ENCODE results near the gene CLEC10A.

Gene CLEC10A

GRCh38 chr17:7083592-7083991, 3.5 kb upstream of the CLEC10A start:
- TF ChIP-seq POLR2AphosphoS5 (IDR thresholded peaks at IDR 0.05; ENCODE audit: low read depth, low read length) (no peak), TAF1 (IDR thresholded peaks at IDR 0.05; ENCODE audit: borderline replicate concordance, low read depth, low read length) (no peak), POLR2A (IDR thresholded peaks at IDR 0.05; ENCODE audit: low read depth, low read length) (no peak)
- DNase-seq (ENCODE audit: insufficient read length) (no peak), FAIRE-seq (no peak)

- FAIRE-seq = no peak
- no peak for DNase-seq (ENCODE audit: insufficient read length)
- TF ChIP-seq POLR2A (IDR thresholded peaks at IDR 0.05; ENCODE audit: low read depth, low read length) = no peak
- no peak for TF ChIP-seq TAF1 (IDR thresholded peaks at IDR 0.05; ENCODE audit: borderline replicate concordance, low read depth, low read length)
- no peak for TF ChIP-seq POLR2AphosphoS5 (IDR thresholded peaks at IDR 0.05; ENCODE audit: low read depth, low read length)
These were observed 1.5 kb upstream of the CLEC10A start for GRCh38 chr17:7081341-7082062.

GRCh38 chr17:7080456-7081041, 498 bp upstream of the CLEC10A start:
- TF ChIP-seq POLR2A (IDR thresholded peaks at IDR 0.05; ENCODE audit: low read depth, low read length) = no peak
- TF ChIP-seq TAF1 (IDR thresholded peaks at IDR 0.05; ENCODE audit: borderline replicate concordance, low read depth, low read length) = no peak
- TF ChIP-seq POLR2AphosphoS5 (IDR thresholded peaks at IDR 0.05; ENCODE audit: low read depth, low read length) = no peak
- DNase-seq (ENCODE audit: insufficient read length) (no peak), FAIRE-seq (no peak)

- FAIRE-seq (no peak), DNase-seq (ENCODE audit: insufficient read length) (no peak)
- no peak for TF ChIP-seq POLR2AphosphoS5 (IDR thresholded peaks at IDR 0.05; ENCODE audit: low read depth, low read length)
These were observed 1.3 kb downstream of the CLEC10A start for GRCh38 chr17:7078711-7079110.

- FAIRE-seq (no peak), DNase-seq (ENCODE audit: insufficient read length) (no peak)
- TF ChIP-seq POLR2A (IDR thresholded peaks at IDR 0.05; ENCODE audit: low read depth, low read length) (no peak), TAF1 (IDR thresholded peaks at IDR 0.05; ENCODE audit: borderline replicate concordance, low read depth, low read length) (no peak), POLR2AphosphoS5 (IDR thresholded peaks at IDR 0.05; ENCODE audit: low read depth, low read length) (no peak)
These were observed 2.0 kb downstream of the CLEC10A start for GRCh38 chr17:7077911-7078546.

GRCh38 chr17:7074931-7075330, 5.1 kb downstream of the CLEC10A start:
- FAIRE-seq (no peak), DNase-seq (ENCODE audit: insufficient read length) (no peak)
- TF ChIP-seq TAF1 (IDR thresholded peaks at IDR 0.05; ENCODE audit: borderline replicate concordance, low read depth, low read length) (no peak), POLR2AphosphoS5 (IDR thresholded peaks at IDR 0.05; ENCODE audit: low read depth, low read length) (no peak), POLR2A (IDR thresholded peaks at IDR 0.05; ENCODE audit: low read depth, low read length) (no peak)

- no peak for DNase-seq (ENCODE audit: insufficient read length)
- TF ChIP-seq TAF1 (IDR thresholded peaks at IDR 0.05; ENCODE audit: borderline replicate concordance, low read depth, low read length) (no peak), POLR2AphosphoS5 (IDR thresholded peaks at IDR 0.05; ENCODE audit: low read depth, low read length) (no peak), POLR2A (IDR thresholded peaks at IDR 0.05; ENCODE audit: low read depth, low read length) (no peak)
- no peak for FAIRE-seq
These were observed 7.6 kb downstream of the CLEC10A start for GRCh38 chr17:7072406-7072805.

- TF ChIP-seq POLR2AphosphoS5 (IDR thresholded peaks at IDR 0.05; ENCODE audit: low read depth, low read length) (no peak), POLR2A (IDR thresholded peaks at IDR 0.05; ENCODE audit: low read depth, low read length) (no peak), TAF1 (IDR thresholded peaks at IDR 0.05; ENCODE audit: borderline replicate concordance, low read depth, low read length) (no peak)
- DNase-seq (ENCODE audit: insufficient read length) (no peak), FAIRE-seq (no peak)
These were observed 9.3 kb downstream of the CLEC10A start for GRCh38 chr17:7070712-7071111.

- FAIRE-seq (no peak), DNase-seq (ENCODE audit: insufficient read length) (no peak)
- no peak for TF ChIP-seq POLR2A (IDR thresholded peaks at IDR 0.05; ENCODE audit: low read depth, low read length)
- TF ChIP-seq TAF1 (IDR thresholded peaks at IDR 0.05; ENCODE audit: borderline replicate concordance, low read depth, low read length) = no peak
- no peak for TF ChIP-seq POLR2AphosphoS5 (IDR thresholded peaks at IDR 0.05; ENCODE audit: low read depth, low read length)
These were observed 11.8 kb downstream of the CLEC10A start for GRCh38 chr17:7068268-7068667.

- no peak for DNase-seq (ENCODE audit: insufficient read length)
- FAIRE-seq = no peak
- TF ChIP-seq POLR2AphosphoS5 (IDR thresholded peaks at IDR 0.05; ENCODE audit: low read depth, low read length) = no peak
- TF ChIP-seq POLR2A (IDR thresholded peaks at IDR 0.05; ENCODE audit: low read depth, low read length) = no peak
- TF ChIP-seq TAF1 (IDR thresholded peaks at IDR 0.05; ENCODE audit: borderline replicate concordance, low read depth, low read length) = no peak
These were observed 12.9 kb downstream of the CLEC10A start for GRCh38 chr17:7067198-7067597.

- no peak for TF ChIP-seq TAF1 (IDR thresholded peaks at IDR 0.05; ENCODE audit: borderline replicate concordance, low read depth, low read length)
- no peak for TF ChIP-seq POLR2A (IDR thresholded peaks at IDR 0.05; ENCODE audit: low read depth, low read length)
- TF ChIP-seq POLR2AphosphoS5 (IDR thresholded peaks at IDR 0.05; ENCODE audit: low read depth, low read length) = no peak
- no peak for FAIRE-seq
- DNase-seq (ENCODE audit: insufficient read length) = no peak
These were observed 15.8 kb downstream of the CLEC10A start for GRCh38 chr17:7064261-7064660.
